LNCaP clone FGC (cell line): ENCODE data around the gene WDHD1.
"Not testable (repeated sequence)": the region's sequence is repeated elsewhere in the genome, so short reads cannot be mapped to it uniquely, and the experiment has no call there.

Experiments used
- DNase-seq: peaks from one replicate; pipeline ENCODE4 v3.0.0-alpha.2; 2011; ENCODE audit warnings: low read depth
- H3K4me3 ChIP-seq: 2 replicates; pipeline ENCODE4 v1.5.1; 2011; ENCODE audit warnings: mild to moderate bottlenecking, low read depth, low read length, control low read depth
- TF ChIP-seq, protein P1 (sequence below): IDR thresholded peaks from 2 replicates; pipeline ENCODE4 v1.5.1; 2012; ENCODE audit warnings: mild to moderate bottlenecking; ENCODE audit not compliant: control insufficient read depth, insufficient read depth; ENCODE audit errors: extremely low read depth

The WDHD1 gene

GRCh38 chr14:55066223-55066622 is 39.3 kb upstream of the WDHD1 start:
- H3K4me3 ChIP-seq, result no peak overlapping the region
- TF ChIP-seq, protein P1, sequence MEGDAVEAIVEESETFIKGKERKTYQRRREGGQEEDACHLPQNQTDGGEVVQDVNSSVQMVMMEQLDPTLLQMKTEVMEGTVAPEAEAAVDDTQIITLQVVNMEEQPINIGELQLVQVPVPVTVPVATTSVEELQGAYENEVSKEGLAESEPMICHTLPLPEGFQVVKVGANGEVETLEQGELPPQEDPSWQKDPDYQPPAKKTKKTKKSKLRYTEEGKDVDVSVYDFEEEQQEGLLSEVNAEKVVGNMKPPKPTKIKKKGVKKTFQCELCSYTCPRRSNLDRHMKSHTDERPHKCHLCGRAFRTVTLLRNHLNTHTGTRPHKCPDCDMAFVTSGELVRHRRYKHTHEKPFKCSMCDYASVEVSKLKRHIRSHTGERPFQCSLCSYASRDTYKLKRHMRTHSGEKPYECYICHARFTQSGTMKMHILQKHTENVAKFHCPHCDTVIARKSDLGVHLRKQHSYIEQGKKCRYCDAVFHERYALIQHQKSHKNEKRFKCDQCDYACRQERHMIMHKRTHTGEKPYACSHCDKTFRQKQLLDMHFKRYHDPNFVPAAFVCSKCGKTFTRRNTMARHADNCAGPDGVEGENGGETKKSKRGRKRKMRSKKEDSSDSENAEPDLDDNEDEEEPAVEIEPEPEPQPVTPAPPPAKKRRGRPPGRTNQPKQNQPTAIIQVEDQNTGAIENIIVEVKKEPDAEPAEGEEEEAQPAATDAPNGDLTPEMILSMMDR, result no peak
- no peak for DNase-seq

GRCh38 chr14:55065411-55065810 is 38.5 kb upstream of the WDHD1 start:
- no peak overlapping the region for H3K4me3 ChIP-seq
- TF ChIP-seq, protein P1, result no peak
- no peak for DNase-seq

GRCh38 chr14:55064896-55065295 is 38.0 kb upstream of the WDHD1 start:
- not testable (repeated sequence) for H3K4me3 ChIP-seq, DNase-seq

- no peak for DNase-seq
- TF ChIP-seq, protein P1, result no peak
- H3K4me3 ChIP-seq, result no peak overlapping the region
Observed at GRCh38 chr14:55062517-55063351, 35.8 kb upstream of the WDHD1 start.

GRCh38 chr14:55059333-55059732 is 32.4 kb upstream of the WDHD1 start:
- no peak for DNase-seq
- H3K4me3 ChIP-seq, result no peak overlapping the region
- TF ChIP-seq, protein P1, result no peak

GRCh38 chr14:55057919-55058318 is 31.0 kb upstream of the WDHD1 start:
- H3K4me3 ChIP-seq, result no peak overlapping the region
- no peak for DNase-seq
- TF ChIP-seq, protein P1, result no peak

- DNase-seq, result no peak
- H3K4me3 ChIP-seq, result peak overlapping the region; percentile 88
- TF ChIP-seq, protein P1, result no peak
Observed at GRCh38 chr14:55054098-55054497, 27.2 kb upstream of the WDHD1 start.
